Mesendoderm (in vitro differentiated cells): ENCODE data around the gene ALOX5AP.

Experiments used
- DNase-seq: peaks from one replicate; pipeline ENCODE4 v3.0.0; 2013
- H2AK5ac ChIP-seq: 2 replicates; pipeline ENCODE4 v1.6.1; 2013; ENCODE audit warnings: low read length, inconsistent platforms
- H2BK120ac ChIP-seq: 2 replicates; pipeline ENCODE4 v1.6.1; 2013; ENCODE audit warnings: low read depth, mild to moderate bottlenecking, low read length, moderate library complexity, mixed read lengths
- H2BK15ac ChIP-seq: replicated peaks from 2 replicates; pipeline ENCODE4 v1.6.1; 2013; ENCODE audit warnings: low read depth, mild to moderate bottlenecking, moderate library complexity
- H2BK5ac ChIP-seq: 2 replicates; pipeline ENCODE4 v1.6.1; 2013; ENCODE audit warnings: low read length, inconsistent platforms
- H3K18ac ChIP-seq: 2 replicates; pipeline ENCODE4 v1.6.1; 2013; ENCODE audit warnings: mild to moderate bottlenecking, low read length, mixed read lengths
- H3K23ac ChIP-seq: one replicate; pipeline ENCODE4 v1.6.1; 2013; ENCODE audit warnings: low read length
- H3K27ac ChIP-seq: 2 replicates; pipeline ENCODE4 v1.5.1; 2013; ENCODE audit warnings: low read depth, mild to moderate bottlenecking, inconsistent platforms, low read length, moderate library complexity
- H3K27me3 ChIP-seq: 2 replicates; pipeline ENCODE4 v1.6.1; 2013; ENCODE audit warnings: low read length, control low read depth, mild to moderate bottlenecking, inconsistent platforms; ENCODE audit not compliant: insufficient read depth, poor library complexity
- H3K36me3 ChIP-seq: 2 replicates; pipeline ENCODE4 v1.6.1; 2013; ENCODE audit warnings: low read length, inconsistent platforms; ENCODE audit not compliant: control insufficient read depth, insufficient read depth
- H3K4ac ChIP-seq: one replicate; pipeline ENCODE4 v1.6.1; 2013; ENCODE audit warnings: low read depth, mild to moderate bottlenecking, low read length, moderate library complexity
- H3K4me1 ChIP-seq: 2 replicates; pipeline ENCODE4 v1.6.1; 2013; ENCODE audit warnings: low read depth, low read length, inconsistent platforms; ENCODE audit not compliant: control insufficient read depth
- H3K4me2 ChIP-seq: 2 replicates; pipeline ENCODE4 v1.6.1; 2013; ENCODE audit warnings: low read length
- H3K4me3 ChIP-seq: 2 replicates; pipeline ENCODE4 v1.5.1; 2013; ENCODE audit warnings: mild to moderate bottlenecking, low read length
- H3K56ac ChIP-seq: one replicate; pipeline ENCODE4 v1.6.1; 2013; ENCODE audit warnings: low read length
- H3K79me1 ChIP-seq: 2 replicates; pipeline ENCODE4 v1.6.1; 2013; ENCODE audit warnings: low read length, inconsistent platforms
- H3K79me2 ChIP-seq: 2 replicates; pipeline ENCODE4 v1.6.1; 2013; ENCODE audit warnings: mild to moderate bottlenecking, low read length; ENCODE audit not compliant: control insufficient read depth, insufficient read depth
- H3K9ac ChIP-seq: 2 replicates; pipeline ENCODE4 v1.6.1; 2013; ENCODE audit warnings: low read length, inconsistent platforms
- H4K5ac ChIP-seq: one replicate; pipeline ENCODE4 v1.6.1; 2013; ENCODE audit warnings: low read length
- H4K8ac ChIP-seq: one replicate; pipeline ENCODE4 v1.6.1; 2013; ENCODE audit warnings: low read depth, mild to moderate bottlenecking, control low read depth, low read length, moderate library complexity
- WGBS: extraction: QIAGEN DNeasy Blood & Tissue Kit; methylation state at CpG from one replicate; pipeline ENCODE4 v1.1.7; 2013; ENCODE audit warnings: low lambda C conversion rate, missing lambda C conversion rate; ENCODE audit not compliant: insufficient coverage; ENCODE audit errors: extremely low coverage; 5-methylcytosine and 5-hydroxymethylcytosine counted together

Gene ALOX5AP

DNA sequence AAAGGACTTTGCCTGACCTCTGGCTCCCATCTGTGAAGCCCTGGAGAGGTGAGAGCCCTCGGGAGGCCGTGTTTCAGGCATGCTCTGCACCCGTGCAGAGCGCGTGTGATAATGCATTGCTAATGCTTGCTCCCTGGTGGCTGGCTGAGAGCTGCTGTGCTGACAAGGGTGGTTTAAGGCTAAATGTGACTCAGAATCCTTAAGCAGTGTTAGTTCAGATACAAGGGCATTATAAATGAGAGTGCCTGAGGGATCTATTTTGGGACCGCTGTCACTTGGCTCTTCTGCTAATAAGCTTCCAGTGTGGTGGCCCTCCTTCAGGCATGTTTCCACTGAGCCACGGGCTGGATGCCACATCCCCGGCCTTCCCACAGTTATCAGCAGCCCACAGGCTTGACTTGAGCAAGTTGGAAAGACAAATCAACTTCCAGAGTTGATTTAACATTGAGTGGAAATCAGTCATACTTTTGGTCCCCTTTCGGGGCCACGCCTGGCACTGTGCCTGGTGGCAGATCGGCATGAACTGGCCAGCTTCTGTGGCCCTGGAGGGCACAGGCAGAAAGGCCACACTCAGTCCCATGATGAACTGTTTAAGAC lies 17.0 kb downstream of the ALOX5AP start:
- no peak overlapping the region for H2AK5ac ChIP-seq
- no peak for DNase-seq
- no peak overlapping the region for H3K18ac ChIP-seq
- no peak overlapping the region for H3K4me3 ChIP-seq
- H3K27ac ChIP-seq: no peak overlapping the region
- H3K23ac ChIP-seq: no peak overlapping the region
- H4K5ac ChIP-seq: no peak overlapping the region
- no peaks in the 10 kb centered on the region for H3K79me1 ChIP-seq
- no CpG with 5 or more reads among the region's 11 CpGs for WGBS
- H2BK120ac ChIP-seq: no peak overlapping the region
- no peak overlapping the region for H3K9ac ChIP-seq
- H3K4me1 ChIP-seq: peaks cover 2% of the 10 kb centered on the region
- H3K27me3 ChIP-seq: no peaks in the 10 kb centered on the region
- H2BK5ac ChIP-seq: no peak overlapping the region
- no peak overlapping the region for H2BK15ac ChIP-seq
- H4K8ac ChIP-seq: no peak overlapping the region
- H3K56ac ChIP-seq: no peak overlapping the region
- no peak overlapping the region for H3K4ac ChIP-seq
- H3K4me2 ChIP-seq: no peak overlapping the region
- H3K79me2 ChIP-seq: no peaks in the 10 kb centered on the region
- no peaks in the 10 kb centered on the region for H3K36me3 ChIP-seq

DNA sequence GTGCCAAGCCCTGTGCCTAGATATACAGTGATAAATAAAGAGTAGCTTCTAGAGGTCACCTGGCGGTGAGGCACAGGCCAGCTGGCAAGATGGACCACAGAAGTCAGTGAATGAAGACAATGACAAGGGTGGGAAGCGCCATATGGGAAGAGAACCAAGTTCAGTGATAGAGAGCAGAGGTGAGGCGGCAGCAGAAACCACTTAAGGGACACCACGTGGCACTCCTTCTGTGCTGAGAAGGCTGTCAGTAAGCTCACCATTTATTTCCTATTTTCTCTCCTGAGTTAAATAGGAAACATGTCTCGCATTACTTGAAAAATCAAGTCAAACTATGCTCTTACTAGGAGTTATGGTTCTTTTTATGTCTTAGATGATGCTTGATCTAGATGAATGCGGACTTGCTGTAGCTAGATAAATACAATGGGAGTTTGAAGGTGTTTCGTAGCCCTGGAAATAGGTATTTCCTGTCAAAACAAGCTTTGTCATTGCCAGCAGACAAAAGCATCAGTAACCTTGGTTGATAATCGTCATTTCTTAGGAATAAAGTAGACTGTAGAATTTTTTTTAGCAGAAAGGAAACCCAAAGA lies 17.8 kb downstream of the ALOX5AP start:
- Histone ChIP-seq H4K8ac (no peak overlapping the region), H3K79me2 (no peaks in the 10 kb centered on the region), H2BK5ac (no peak overlapping the region), H3K36me3 (no peaks in the 10 kb centered on the region), H3K4me2 (no peak overlapping the region), H2BK120ac (no peak overlapping the region), H2BK15ac (no peak overlapping the region), H3K4me1 (peaks cover 2% of the 10 kb centered on the region), H3K9ac (no peak overlapping the region), H3K18ac (no peak overlapping the region), H3K27ac (no peak overlapping the region), H3K4me3 (no peak overlapping the region), H3K56ac (no peak overlapping the region), H4K5ac (no peak overlapping the region), H3K79me1 (no peaks in the 10 kb centered on the region), H2AK5ac (no peak overlapping the region), H3K23ac (no peak overlapping the region), H3K4ac (no peak overlapping the region), H3K27me3 (no peaks in the 10 kb centered on the region)
- WGBS: no CpG with 5 or more reads among the region's 8 CpGs
- DNase-seq: no peak

DNA sequence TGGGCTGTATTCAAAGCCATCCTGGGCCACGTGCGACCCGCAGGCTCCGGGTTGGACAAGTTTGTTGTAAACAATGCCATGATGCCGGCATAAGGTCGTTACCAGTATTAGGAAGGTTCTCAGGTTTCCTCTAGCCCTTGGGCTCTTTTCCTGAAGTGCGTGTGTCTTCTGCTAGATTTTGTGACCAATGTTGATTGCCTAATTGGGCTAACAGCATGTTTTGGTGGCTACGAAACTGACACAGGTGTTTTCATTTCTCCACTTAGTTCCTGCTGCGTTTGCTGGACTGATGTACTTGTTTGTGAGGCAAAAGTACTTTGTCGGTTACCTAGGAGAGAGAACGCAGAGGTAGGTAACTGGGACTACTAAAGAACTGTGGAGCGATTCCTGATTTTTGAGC lies 20.3 kb downstream of the ALOX5AP start:
- Histone ChIP-seq H3K79me1 (no peaks in the 10 kb centered on the region), H3K27ac (no peak overlapping the region), H3K27me3 (no peaks in the 10 kb centered on the region), H2AK5ac (no peak overlapping the region), H3K23ac (no peak overlapping the region), H2BK15ac (no peak overlapping the region), H3K4me1 (peaks cover 2% of the 10 kb centered on the region), H3K4me2 (no peak overlapping the region), H4K5ac (no peak overlapping the region), H3K79me2 (no peaks in the 10 kb centered on the region), H3K56ac (no peak overlapping the region), H3K4me3 (no peak overlapping the region), H3K4ac (no peak overlapping the region), H2BK5ac (no peak overlapping the region), H3K9ac (no peak overlapping the region), H3K36me3 (no peaks in the 10 kb centered on the region), H3K18ac (no peak overlapping the region), H2BK120ac (no peak overlapping the region), H4K8ac (no peak overlapping the region)
- WGBS: no CpG with 5 or more reads among the region's 12 CpGs
- DNase-seq: no peak

DNA sequence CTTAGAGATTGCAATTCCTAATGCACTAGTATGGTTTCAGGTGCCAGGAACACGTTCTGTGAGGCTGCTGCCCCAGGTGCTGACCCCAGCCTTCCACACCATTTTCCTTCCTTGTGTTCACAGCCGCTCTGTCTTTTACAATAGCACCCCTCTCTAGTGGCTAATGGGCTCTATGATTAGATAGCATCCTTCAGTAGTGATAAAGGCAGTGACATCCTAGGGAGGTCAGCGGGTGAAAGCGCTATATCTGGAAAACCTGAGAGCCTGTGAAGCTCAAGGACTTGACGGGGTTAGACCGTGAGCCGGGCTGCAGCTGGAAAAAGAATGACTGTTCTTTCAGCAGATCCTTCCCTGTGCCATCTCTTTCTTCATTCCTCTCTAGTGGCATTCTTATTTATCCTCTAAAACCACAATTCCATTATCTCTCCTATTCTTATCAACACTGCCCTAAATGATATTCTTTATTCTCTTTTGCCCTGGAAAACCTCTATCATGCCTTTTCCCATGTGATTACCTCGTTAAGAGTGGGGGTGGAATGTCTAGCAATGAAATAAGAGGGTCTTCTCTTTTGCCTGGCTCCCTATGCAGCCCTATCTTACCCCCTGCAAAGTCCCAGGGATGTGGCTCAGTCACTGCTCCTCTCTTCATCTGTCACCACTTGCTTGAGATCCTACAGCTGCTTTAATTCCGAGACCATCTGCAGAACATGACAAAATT lies 21.8 kb downstream of the ALOX5AP start:
- Histone ChIP-seq H3K79me2 (no peaks in the 10 kb centered on the region), H3K27ac (no peak overlapping the region), H2BK15ac (no peak overlapping the region), H4K5ac (no peak overlapping the region), H3K4me1 (peaks cover 2% of the 10 kb centered on the region), H2BK120ac (no peak overlapping the region), H3K23ac (no peak overlapping the region), H3K4me3 (no peak overlapping the region), H3K9ac (no peak overlapping the region), H3K18ac (no peak overlapping the region), H3K36me3 (no peaks in the 10 kb centered on the region), H3K4ac (no peak overlapping the region), H2AK5ac (no peak overlapping the region), H3K27me3 (no peaks in the 10 kb centered on the region), H4K8ac (no peak overlapping the region), H3K79me1 (no peaks in the 10 kb centered on the region), H3K4me2 (no peak overlapping the region), H3K56ac (no peak overlapping the region), H2BK5ac (no peak overlapping the region)
- WGBS: no CpG with 5 or more reads among the region's 9 CpGs
- peak; percentile 91 for DNase-seq

DNA sequence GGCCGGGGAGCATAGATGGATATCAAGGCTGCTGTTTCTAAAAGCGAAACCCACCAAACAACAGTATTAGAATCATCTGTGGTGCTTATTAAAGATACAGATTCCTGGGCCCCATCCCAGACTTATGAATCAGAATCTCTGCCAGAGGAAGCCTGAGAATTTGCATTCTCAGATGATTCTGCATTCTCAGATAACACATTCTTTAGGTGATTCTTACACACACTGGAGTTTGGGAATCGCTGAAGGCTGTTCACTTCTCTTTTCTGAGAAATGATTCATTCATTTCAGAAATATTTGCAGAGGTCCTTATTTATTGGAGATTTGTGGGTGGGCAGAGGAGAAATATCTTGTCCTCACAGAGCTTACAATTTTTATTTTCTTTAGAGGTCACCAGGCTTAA lies 24.4 kb downstream of the ALOX5AP start:
- peaks cover 2% of the 10 kb centered on the region for H3K4me1 ChIP-seq
- no peak overlapping the region for H3K4me3 ChIP-seq
- H2BK15ac ChIP-seq: no peak overlapping the region
- no CpG with 5 or more reads among the region's 3 CpGs for WGBS
- no peak overlapping the region for H2AK5ac ChIP-seq
- H4K8ac ChIP-seq: no peak overlapping the region
- no peak overlapping the region for H4K5ac ChIP-seq
- H3K4me2 ChIP-seq: no peak overlapping the region
- no peaks in the 10 kb centered on the region for H3K27me3 ChIP-seq
- H3K79me2 ChIP-seq: no peaks in the 10 kb centered on the region
- no peak overlapping the region for H3K9ac ChIP-seq
- H3K56ac ChIP-seq: no peak overlapping the region
- no peaks in the 10 kb centered on the region for H3K36me3 ChIP-seq
- H3K79me1 ChIP-seq: no peaks in the 10 kb centered on the region
- H3K23ac ChIP-seq: no peak overlapping the region
- H3K4ac ChIP-seq: no peak overlapping the region
- H3K27ac ChIP-seq: no peak overlapping the region
- H2BK5ac ChIP-seq: no peak overlapping the region
- no peak for DNase-seq
- no peak overlapping the region for H3K18ac ChIP-seq
- H2BK120ac ChIP-seq: no peak overlapping the region
